ENCODE results near the gene CHRNB4.

CHRNB4 gene

DNA sequence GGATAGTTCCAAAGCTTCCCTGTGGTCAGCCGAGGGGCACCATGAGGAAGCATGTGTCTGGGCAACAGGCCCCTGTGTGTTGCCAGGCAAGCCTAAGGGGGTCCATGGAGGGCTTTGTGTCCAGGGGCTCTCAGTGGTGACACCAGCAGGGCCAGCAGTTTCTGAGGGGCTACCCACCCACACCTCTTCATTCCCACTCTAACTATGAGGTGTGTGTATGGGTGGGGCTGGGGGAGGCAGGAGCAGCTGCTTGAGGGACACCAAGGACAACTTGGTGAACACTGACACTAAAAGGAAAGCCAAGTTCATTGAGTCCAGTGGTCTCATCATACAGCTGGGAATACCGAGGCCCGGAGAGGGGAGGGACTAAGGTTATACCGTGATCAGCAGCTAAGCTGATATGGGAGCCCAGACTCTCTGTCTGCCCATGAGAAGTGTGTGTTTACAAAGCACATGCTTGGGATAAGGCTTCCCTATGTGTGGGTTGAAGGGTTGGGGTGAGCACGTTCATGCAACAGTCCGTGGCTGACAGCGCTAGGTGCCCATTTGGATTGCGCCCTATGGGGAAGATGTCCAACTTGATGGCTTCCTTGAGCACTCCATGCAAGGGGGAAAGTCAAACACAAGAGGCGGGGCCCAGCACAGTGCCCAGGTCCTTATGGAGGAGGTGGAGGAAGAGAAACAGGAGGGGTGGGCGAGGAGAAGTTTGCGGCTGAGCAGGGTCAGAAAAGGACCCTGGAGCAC, 34.8 kb upstream of the CHRNB4 start:
- H3K4me3 ChIP-seq (ENCODE audit: low read depth, low read length), result no peak overlapping the region
- DNase-seq (ENCODE audit: low read depth, low spot score), result no peak
- in situ Hi-C loops (cut with HindIII; ENCODE audit: low sequenced_read_pairs), result no loop called here
- TF ChIP-seq, protein P1, sequence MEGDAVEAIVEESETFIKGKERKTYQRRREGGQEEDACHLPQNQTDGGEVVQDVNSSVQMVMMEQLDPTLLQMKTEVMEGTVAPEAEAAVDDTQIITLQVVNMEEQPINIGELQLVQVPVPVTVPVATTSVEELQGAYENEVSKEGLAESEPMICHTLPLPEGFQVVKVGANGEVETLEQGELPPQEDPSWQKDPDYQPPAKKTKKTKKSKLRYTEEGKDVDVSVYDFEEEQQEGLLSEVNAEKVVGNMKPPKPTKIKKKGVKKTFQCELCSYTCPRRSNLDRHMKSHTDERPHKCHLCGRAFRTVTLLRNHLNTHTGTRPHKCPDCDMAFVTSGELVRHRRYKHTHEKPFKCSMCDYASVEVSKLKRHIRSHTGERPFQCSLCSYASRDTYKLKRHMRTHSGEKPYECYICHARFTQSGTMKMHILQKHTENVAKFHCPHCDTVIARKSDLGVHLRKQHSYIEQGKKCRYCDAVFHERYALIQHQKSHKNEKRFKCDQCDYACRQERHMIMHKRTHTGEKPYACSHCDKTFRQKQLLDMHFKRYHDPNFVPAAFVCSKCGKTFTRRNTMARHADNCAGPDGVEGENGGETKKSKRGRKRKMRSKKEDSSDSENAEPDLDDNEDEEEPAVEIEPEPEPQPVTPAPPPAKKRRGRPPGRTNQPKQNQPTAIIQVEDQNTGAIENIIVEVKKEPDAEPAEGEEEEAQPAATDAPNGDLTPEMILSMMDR (IDR thresholded peaks at IDR 0.05; ENCODE audit: low read depth, low read length), result no peak

DNA sequence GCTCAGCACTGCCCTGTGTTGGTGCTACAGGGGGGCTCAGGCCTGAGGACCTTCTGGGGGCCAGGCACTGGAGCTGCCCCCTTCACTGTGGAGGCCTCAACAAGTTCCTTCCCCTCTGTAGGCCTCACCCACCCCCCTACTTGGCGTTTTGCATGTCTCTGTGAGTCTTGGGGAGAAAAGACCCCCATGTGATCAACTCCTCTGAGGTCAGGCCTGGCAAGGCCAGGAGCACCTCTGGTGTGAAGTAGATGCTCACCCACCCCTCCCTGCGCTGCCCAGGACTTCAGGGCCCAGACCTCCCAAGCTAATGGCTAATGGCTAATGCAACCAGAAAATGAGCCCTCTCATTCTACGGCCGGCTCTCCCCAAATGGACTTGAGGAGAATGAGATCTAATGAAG, 34.2 kb upstream of the CHRNB4 start:
- DNase-seq (ENCODE audit: low read depth, low spot score), result no peak
- H3K4me3 ChIP-seq (ENCODE audit: low read depth, low read length), result no peak overlapping the region
- in situ Hi-C loops (cut with HindIII; ENCODE audit: low sequenced_read_pairs), result no loop called here
- TF ChIP-seq, protein P1 (IDR thresholded peaks at IDR 0.05; ENCODE audit: low read depth, low read length), result no peak

- in situ Hi-C loops (cut with HindIII; ENCODE audit: low sequenced_read_pairs), result no loop called here
- TF ChIP-seq, protein P1 (IDR thresholded peaks at IDR 0.05; ENCODE audit: low read depth, low read length), result no peak
Observed at GRCh38 chr15:78673917-78674444, 33.0 kb upstream of the CHRNB4 start.

GRCh38 chr15:78673476-78673875, 32.5 kb upstream of the CHRNB4 start:
- no peak overlapping the region for H3K4me3 ChIP-seq (ENCODE audit: low read depth, low read length)
- in situ Hi-C loops (cut with HindIII; ENCODE audit: low sequenced_read_pairs), result no loop called here
- DNase-seq (ENCODE audit: low read depth, low spot score), result no peak
- TF ChIP-seq, protein P1 (IDR thresholded peaks at IDR 0.05; ENCODE audit: low read depth, low read length), result no peak

More at GRCh38 chr15:78673917-78674444, 33.0 kb upstream of the CHRNB4 start:
- H3K4me3 ChIP-seq (ENCODE audit: low read depth, low read length), result no peak overlapping the region
- DNase-seq (ENCODE audit: low read depth, low spot score), result no peak

- TF ChIP-seq, protein P1 (IDR thresholded peaks at IDR 0.05; ENCODE audit: low read depth, low read length), result no peak
- DNase-seq (ENCODE audit: low read depth, low spot score), result no peak
- in situ Hi-C loops (cut with HindIII; ENCODE audit: low sequenced_read_pairs), result no loop called here
- no peak overlapping the region for H3K4me3 ChIP-seq (ENCODE audit: low read depth, low read length)
Observed at GRCh38 chr15:78672285-78673014, 31.4 kb upstream of the CHRNB4 start.

DNA sequence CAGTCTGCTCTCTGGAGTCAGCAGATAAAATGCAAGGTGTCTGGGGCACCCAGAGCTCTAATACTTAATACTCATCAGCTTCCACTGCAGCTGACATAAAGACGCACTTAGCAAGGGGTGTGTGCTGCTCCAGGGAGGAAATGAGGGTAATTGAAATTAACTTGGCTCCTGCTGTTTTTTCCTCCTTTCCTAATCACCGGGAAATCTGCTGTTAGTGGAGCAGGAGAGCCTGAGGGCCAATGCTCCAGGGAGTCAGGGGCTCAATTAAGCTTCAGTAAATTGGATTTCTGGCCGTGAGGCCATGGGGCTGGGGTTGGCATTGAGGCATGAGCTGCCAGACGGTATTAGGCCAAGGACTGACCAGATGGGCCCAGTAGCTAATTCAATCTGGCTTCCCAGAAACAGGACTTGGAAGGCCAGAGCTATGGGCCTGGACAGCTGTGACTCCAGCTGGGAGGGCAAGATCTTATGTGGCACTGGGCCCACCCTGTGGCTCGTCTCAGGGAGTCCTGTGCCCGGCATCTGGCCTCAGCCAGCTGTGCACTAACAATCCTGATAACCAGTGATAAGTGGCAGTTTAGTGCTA, 30.7 kb upstream of the CHRNB4 start:
- TF ChIP-seq, protein P1 (IDR thresholded peaks at IDR 0.05; ENCODE audit: low read depth, low read length), result no peak
- DNase-seq (ENCODE audit: low read depth, low spot score), result no peak
- in situ Hi-C loops (cut with HindIII; ENCODE audit: low sequenced_read_pairs), result no loop called here
- H3K4me3 ChIP-seq (ENCODE audit: low read depth, low read length), result no peak overlapping the region
